DMS153 (cell line): Measurements from ENCODE around the gene PIGZ.
A peak's percentile ranks its signal among the peaks of the same experiment; 100 is the strongest.

Experiments used
- DNase-seq: peaks from one replicate; lab custom pipeline; 2025; lab: John Stamatoyannopoulos, UW

Gene PIGZ, protein sequence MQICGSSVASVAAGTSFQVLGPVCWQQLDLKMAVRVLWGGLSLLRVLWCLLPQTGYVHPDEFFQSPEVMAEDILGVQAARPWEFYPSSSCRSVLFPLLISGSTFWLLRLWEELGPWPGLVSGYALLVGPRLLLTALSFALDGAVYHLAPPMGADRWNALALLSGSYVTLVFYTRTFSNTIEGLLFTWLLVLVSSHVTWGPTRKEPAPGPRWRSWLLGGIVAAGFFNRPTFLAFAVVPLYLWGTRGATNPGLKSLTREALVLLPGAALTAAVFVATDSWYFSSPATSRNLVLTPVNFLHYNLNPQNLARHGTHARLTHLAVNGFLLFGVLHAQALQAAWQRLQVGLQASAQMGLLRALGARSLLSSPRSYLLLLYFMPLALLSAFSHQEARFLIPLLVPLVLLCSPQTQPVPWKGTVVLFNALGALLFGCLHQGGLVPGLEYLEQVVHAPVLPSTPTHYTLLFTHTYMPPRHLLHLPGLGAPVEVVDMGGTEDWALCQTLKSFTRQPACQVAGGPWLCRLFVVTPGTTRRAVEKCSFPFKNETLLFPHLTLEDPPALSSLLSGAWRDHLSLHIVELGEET

DNA sequence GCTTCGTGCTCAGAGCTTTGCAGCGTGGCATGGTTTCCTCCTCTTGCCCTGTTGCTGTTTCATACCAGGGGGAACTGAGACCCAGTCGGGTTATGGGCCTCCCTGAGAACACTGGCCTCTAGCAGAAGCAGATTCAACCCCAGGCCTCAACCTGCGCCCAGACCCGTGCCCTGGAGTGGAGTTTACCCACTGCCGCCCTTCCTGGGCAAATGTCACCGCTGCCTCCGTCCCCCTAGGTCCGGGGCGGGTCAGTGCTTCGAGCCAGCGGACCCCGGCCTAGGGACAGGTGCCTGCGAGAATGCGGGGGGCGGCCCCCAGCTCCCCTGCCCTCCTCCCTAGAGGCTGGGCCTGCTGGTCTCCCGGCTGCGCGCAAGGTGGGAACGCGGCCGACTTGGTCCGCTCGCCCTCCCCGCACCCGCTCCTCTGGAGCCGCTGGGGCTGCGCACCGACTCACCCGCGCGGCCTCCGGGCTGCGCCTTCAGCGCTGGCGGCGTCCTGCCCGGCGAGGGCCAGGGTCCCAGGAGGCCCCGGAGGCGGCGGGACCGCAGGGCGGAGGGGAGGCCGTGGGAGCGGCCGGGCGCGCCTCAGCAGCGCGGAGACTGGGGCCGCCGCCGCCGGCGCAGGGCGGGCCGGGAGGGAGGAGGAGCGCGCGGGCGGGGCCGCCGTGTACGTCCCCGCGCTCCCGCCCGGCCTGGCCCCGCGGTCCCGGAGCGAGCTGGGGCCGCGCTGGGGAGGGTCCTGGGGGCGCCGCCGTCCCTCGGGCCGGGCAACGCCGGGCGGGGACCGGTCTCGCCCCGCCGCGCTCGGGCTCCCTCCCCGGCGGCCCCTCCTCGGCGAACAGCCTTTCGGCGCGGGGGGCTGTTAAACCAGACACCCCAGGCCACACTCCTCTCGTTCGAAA, at the start of gene PIGZ:
PIGZ (minus strand) TSS at position 601 of the 901 bp plus-strand sequence. CDS start 16,802 bp downstream, outside the sequence.
- no peak for DNase-seq

DNA sequence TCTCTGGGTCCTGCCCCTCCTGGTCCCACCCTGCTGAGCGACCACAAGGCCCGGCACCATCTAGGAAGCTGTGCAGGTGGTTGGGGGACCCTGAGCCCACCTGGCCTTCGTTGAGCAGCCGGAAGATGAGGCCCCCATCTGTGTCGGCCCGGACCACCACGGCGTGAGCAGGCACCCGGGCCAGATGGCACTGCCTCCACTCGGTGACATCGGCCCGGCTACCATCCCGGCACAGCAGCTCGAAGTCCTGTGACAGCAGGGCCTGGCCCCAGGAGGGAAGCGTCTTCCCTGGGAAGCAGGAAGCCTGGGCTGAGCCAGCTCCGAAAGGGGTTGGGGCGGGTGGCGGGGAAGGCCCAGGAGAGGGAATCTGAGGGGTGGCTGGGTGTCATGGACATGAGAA, 48.4 kb upstream of the PIGZ start:
- no peak for DNase-seq

DNA sequence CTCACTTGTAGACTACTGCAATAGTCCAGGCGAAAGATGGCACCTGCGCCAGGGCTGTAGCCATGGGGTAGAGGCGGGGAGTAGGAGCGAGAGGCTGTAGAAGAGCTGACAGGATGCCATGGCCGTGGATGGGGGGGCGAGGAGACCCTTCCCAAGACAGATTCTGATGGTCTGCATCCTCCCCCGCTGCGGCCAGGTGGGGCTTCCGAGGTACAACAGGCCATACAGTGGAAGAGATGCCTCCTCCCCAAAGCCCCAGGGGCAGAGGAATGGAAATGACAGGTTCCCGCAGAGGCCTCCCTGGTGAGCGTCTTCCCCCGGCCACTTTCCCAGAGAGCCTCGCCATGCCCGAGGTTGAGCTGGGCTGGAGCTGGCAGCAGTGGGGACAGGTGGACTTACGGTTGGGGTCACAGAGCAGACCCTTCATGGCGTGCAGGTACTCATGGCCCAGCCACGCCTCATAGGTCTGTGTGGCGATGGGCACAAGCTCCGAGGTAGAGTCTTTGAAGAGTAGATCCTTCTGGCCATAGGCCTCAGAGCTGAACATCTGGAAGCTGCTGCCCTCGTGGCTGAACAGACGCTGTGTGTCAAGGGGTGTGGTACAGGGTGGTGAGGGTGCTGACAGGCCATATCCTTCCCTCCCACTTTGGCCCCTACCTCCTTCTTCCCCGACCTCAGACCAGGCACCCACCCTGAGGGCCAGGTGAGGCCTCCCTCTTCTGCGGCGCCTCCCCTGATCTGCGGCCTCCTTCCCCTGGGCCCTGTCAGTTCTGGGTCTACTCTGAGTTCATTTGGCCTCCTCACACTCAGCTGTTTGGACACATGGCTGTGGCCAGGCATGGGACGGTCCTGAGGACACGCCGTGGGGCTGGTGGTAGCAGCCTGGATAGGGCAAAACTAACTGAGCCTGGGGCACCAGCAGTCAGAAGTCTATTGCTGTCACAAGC, 47.4 kb upstream of the PIGZ start:
- DNase-seq: no peak

DNA sequence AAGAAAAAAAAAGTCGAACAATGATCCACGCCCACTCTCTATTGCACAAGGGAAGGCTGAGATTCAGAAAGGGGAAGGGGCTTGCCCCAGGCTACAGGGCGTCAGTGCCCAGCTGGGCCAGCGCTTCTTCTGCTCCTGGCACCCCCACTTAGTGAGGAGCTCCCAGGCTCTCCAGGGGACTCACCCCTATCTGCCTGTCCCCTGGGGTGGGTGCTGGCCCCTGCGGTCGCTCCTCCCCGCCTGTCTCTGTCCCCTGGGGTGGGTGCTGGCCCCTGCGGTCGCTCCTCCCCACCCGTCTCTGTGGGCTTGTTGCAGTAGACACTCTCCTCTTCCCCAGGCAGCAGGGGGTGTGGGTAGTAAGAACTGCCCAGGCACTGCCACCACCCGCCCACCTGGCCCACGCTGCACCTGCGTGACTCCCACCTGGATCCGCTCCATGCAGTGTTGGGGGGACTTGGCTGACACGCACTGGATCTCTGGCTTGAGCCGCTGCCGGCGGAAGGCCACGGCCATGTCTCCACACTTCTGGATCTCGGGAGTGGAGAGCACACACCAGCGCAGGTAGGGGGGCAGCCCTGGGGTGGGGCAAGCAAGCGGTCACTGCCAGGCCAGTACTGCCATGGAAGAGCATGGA, 46.4 kb upstream of the PIGZ start:
- DNase-seq: no peak

DNA sequence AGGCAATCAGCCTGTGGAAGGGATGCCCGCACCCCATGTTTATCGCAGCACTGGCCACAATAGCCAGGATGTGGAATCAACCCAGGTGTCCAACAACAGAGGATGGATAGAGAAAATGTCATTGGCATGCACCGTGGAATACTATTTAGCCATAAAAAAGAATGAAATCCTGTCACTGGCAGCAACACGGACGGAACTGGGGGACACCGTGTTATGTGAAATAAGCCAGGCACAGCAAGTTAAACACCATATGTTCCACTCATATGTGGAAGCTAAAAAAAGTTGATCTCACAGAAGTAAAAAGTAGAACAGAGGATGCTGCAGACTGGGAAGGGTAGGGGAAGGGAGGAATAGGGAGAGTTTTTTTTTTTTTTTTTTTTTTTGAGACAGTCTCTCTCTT, 45.4 kb upstream of the PIGZ start:
- no peak for DNase-seq

DNA sequence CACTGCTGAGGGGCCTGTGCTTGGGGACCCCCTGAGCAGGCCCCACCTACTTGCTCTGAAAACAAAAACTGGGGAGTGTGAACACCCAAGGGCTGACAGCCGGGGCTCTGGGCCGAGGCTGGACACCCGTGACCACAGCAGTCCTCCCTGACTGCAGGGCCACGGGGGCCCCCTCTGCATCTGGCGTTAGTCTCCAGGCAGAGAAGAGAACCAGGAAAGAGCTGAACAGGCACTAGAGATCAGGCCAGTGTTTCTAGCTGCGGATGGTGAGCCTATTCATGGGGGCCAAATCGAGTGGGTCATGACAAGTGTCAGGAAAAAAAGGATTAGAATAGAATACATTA, 43.9 kb upstream of the PIGZ start:
- DNase-seq: no peak

DNA sequence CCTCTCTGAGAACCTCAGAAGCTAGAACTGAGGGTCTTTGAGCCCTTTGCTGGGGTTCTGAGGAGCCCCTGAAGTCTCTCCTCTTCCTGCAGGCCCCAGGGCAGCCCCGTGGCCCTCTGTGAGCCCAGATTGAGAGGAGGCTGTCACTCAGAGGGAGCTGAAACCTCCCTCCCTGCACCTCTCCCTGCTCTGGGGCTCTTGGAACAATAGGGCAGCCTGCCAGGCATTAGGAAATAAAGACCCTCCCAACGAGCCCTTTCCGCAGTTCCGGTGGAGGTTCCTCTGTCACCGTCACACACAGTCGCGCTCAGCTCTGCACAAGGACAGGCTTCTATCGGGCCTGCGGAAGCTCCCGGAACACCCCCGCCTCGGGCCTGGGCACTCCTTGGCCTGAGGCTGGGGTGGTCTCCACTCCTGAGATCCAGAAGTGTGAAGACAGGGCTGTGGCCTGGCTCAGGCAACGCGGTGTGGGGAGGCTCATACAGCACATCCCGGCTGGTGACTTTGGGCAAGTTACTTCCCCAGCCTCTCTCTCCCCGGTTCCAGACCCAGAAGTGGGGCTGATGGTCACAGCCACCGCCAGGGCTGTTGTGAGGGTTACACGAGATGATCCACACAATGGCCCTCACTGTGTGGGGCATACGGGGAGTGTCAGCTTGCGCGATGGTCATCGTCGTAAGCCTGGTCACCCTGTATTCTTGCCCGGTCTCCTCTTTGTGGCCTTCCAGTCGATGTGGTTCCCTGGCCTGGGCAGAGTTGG, 43.3 kb upstream of the PIGZ start:
- no peak for DNase-seq

DNA sequence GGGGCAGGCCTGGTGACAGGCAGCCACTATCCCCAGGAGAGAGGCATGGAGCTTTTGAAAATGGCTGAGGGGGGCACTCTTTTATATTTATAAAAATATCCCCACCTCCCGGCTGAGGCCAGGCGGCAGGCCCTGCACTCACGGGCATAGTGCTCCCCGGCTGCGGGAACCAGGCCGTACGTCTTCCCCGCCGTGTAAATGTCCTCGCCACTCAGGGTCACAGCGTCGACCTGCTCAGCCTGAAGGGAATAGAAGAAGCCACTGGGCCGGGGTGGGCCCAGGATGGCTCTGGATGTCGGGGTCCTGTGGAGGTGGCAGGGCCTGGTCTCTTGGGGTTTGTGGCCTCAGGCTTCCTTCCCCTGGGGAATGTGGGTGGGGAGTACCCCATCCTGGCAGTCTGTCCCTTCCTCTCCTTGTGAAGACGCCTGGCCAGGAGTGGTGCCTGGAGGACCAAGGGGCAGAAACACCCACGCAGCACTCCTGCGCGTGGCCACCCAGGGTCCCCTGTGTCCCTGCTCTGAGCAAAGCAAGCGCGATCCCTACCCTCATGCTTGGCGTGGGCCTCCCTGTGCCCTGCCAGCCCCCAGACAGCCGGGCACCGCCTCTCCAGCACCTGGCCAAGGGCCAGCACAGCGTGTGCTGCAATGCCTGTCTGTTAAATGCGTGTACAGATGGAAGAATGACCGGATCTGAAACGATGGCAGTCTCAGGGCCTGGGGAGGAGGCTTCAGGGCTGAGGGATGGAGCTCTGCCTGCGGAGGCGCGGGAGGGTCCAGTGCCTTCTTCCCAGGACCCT, 42.1 kb upstream of the PIGZ start:
- DNase-seq: no peak

DNA sequence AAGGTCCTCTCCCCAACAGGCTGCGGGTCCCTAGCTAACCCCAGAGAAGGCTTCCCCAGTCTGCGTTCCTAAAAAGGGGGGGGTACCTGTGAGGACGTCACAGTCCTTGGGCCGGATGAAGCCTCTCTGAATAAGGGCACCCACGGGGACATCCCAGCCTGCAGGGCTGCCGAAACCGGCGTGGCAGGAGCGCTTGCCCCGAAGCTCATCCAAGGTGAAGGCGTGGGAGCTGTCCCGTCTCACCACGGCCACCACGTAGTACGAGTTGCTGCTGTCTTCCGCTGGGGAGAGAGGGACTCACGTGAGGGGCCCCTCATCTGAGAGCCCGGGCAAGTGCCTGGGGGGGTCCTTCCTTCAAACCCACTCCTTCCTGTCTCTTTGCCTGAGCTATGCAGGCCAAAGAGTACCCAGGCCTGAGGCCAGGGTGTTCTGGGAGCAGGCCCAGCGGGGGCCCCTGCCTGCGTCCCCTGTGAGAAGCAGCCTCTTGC, 40.9 kb upstream of the PIGZ start:
- DNase-seq: no peak

DNA sequence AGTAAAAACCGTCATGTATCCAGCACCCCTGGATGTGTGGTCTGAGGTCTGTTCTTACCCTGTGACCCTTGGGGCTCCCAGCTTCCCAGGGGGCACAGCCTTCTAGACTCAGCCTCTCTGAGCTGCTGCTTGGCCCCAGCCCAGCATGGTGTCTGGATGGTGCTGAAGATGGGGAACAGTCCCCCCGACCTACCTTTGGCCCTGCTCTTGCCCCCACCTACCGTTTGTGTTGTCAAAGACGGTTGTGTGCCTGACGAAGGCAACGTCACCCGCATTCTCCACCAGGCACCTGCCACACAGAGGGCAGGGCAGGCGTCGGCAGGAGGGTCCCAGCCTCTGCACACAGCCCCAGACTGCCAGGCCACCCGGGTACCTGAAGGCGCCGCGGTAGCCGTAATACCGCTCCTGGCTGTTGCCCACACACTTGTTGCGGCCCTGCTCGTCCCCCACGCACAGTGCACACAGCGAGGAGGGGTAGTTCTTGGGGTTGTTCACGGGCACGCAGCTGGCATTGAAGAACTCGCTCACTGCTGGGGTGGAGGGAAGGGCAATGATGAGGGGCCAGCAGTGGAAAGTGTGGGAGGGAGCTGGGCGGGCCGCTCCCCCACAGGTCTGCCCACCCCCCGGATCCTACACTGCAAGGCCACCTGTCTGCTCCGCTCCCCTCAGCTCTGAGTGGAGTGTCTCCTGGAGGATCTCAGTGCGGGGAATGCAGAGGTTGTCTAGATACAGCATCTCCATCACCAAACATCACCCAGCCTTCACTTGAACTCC, 40.0 kb upstream of the PIGZ start:
- DNase-seq: no peak

DNA sequence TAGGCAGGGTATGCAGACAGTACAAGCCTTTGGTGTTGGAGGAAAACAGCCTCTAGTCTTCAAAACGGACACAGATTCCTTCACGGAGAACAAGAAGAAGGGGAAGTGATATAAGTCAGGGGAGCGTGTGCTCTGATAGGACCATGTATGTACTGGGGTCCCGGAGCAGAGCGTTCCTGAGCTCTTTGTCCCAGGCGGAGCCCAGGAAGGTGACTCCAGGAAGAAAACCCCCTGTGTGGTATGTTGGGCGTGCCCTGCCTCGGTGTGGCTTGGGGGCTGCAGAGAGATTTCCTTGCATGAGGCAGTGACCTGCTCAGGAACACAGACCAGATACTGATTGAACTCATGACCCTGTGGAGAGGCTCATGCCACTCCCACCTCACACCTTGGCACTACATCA, 39.3 kb upstream of the PIGZ start:
- DNase-seq: no peak

DNA sequence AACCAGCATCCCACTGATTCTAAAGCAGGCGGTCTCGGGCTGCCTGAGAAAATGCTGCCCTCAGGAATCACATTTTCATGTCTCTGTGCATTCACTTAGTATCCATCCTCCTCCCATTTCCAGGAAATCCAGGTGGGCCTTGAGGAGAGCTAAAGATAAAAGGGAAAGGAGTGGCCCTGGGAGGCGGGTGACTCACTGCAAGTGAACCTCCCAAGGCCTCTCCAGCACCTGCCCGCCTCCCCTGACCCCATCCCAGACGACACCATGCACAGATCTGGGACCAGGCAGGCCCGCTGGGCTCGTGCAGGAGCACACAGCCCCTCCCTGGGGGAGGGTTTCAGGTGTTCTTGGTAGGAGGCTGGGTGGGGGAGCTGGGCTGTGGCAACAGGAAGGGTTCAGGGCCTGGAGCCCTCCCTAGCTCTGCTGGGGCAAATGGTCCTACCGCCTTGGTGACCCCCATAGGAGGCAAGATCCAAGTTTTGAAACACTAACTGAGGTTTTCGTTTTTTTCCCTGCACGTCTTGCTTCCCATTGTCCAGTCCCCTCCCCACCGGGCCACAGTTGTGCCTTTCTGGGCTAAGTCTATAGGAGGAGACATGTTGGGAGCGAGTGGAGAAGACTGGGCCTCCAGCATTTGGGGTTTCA, 38.8 kb upstream of the PIGZ start:
- DNase-seq: no peak

DNA sequence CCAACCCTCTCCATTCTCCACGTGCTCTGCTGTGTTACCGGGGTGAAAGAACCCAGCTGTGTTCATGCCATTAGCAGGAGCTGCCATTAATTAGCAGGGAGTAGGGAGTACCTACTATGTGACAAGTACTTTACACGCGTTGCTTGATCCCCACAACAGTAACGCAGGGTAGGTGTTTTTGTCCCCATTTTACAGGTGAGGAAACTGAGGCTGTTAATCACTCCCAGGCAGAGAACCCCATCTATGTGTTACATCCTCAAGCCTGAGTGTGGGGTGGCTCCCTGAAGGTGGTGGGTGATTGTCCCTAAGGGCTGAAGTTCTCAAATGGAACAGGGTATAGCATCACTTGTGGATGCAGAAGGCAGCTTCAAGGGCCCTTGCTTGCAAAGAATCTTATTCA, 38.2 kb upstream of the PIGZ start:
- no peak for DNase-seq

DNA sequence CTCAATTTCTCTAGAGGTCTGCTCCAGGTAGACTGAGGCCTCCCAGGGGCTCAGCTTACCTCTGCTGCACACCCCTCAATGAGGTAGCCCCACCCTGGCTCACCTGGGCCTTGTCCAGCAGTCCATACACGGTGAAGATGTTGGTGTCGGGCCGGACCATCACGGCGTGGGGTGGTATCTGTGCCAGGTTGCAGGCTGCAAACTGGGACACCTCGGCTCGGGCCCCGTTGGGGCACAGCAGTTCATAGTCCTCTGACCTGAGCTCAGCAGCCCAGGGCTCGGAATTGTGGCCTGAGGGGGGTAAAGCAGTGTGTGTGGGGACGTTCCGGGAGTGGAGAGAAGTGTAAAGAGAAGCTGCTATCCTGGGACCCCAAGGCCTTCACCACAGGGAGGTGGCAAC, 37.8 kb upstream of the PIGZ start:
- DNase-seq: no peak

DNA sequence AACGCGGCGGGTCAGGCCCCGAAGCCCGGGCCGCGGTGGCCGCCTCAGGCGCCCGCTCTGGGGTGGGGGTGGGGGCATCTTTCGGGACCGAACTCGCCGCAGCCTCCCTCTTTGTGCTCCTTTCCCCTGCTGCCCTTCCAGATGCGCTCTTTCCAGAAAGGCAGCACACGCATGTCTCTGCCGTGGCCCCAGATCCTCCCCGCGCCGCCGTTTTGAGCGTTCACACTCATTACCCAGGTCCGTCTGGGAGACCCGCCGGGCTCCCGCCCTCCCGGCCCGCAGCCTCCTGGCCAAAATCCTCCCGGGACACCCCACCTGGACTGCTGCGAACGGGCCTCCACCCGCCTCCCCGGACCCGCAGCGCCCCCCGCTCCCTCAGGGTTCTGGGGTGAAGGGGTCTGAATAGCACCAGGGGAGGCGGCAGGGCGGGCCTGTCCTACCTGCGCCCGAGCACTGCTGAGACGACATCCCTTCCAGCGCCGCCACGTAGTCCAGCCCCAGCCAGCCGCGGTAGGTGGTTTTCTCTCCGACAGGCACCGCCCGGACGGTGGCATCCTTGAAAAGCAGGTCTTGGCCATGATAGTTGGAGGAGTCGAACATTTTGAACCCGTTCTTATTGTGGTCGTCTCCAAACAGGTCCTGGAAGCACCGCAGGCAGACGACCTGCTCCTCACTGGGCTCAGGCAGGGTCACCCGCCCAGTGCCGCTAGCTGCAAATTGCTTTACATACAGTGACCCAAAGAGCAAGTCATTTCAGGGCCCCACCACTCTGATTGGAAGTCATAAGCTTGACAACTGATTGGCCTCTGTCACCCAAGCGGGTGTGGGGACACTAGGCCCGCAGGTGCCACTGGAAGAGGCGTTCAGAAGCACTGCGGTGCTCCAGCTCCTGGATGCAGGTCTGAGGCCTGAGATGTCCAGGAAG, 35.1 kb upstream of the PIGZ start:
- DNase-seq: no peak

DNA sequence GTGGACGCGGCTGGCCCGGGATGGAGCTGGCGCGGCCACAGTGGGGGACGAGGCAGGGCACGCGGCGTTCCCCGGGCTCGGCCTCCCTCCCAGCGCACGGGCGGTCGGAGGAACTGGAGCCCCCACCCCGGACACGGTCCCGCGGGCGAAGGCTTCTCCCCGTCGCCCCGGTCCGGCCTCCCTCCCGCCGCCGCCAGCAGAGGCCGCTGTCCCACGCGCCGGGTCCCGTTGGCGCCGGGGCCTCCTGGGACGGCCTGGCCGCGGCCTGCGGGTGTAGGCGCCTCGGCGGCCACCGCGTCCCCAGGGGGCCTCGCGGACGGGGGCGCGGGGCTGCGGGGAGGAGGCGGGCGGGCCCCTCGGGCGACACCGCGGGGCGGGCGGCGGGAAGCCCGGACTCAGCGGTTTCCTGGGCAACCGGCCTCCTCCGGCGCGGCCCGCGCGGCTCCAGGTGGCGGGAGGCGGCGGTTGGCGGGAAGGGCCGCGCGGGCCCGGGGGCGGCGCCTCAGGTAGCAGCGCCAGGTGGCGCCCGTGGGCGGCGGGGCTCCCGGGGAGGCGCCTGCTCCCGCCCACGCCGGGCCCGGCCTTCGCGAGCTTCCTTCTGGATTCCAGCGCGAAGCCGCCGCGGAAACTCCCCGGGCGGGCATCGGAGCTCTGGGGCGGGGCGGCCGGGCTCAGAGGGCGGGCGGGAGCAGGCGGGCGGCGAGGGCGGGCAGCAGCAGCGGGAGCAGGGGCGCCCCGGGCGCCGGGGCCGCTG, 34.2 kb upstream of the PIGZ start:
- DNase-seq: peak; percentile 72
